Loucy (cell line): ENCODE data around the gene MRPL48.

Source experiments
- H2AFZ ChIP-seq: fragments of 200-600 bp; sonication (generic); 2 replicates; pipeline ENCODE4 v1.6.0; 2016; ENCODE audit warnings: antibody characterized with exemption, mild to moderate bottlenecking, low read length, moderate library complexity
- H3F3A ChIP-seq: fragments of 200-600 bp; 2 replicates; pipeline ENCODE4 v1.6.0; 2016; ENCODE audit warnings: antibody characterized with exemption, low read depth, mild to moderate bottlenecking
- H3K27me3 ChIP-seq: fragments of 200-600 bp; sonication (generic); 2 replicates; pipeline ENCODE4 v1.6.1; 2014; ENCODE audit warnings: low read length, mild to moderate bottlenecking; ENCODE audit not compliant: insufficient read depth, poor library complexity, severe bottlenecking
- H3K36me3 ChIP-seq: fragments of 200-600 bp; sonication (generic); 2 replicates; pipeline ENCODE4 v1.6.1; 2016; ENCODE audit warnings: low read length; ENCODE audit not compliant: insufficient read depth
- H3K4me1 ChIP-seq: fragments of 200-600 bp; sonication (generic); 2 replicates; pipeline ENCODE4 v1.5.1; 2014; ENCODE audit warnings: low read length, mild to moderate bottlenecking; ENCODE audit not compliant: insufficient read depth, poor library complexity, severe bottlenecking
- H3K4me2 ChIP-seq: fragments of 200-600 bp; sonication (generic); 2 replicates; pipeline ENCODE4 v1.6.0; 2014; ENCODE audit warnings: antibody characterized with exemption, low read length, low read depth, mild to moderate bottlenecking; ENCODE audit not compliant: poor library complexity, severe bottlenecking
- H3K4me3 ChIP-seq: fragments of 200-600 bp; sonication (generic); 2 replicates; pipeline ENCODE4 v1.5.1; 2014; ENCODE audit warnings: low read length, mild to moderate bottlenecking, mixed read lengths; ENCODE audit not compliant: poor library complexity, severe bottlenecking
- H3K79me2 ChIP-seq: fragments of 200-600 bp; sonication (generic); 2 replicates; pipeline ENCODE4 v1.6.1; 2014; ENCODE audit warnings: low read length; ENCODE audit not compliant: insufficient read depth
- H3K9ac ChIP-seq: fragments of 200-600 bp; sonication (generic); 2 replicates; pipeline ENCODE4 v1.6.0; 2014; ENCODE audit warnings: mild to moderate bottlenecking, low read depth, low read length, moderate library complexity; ENCODE audit not compliant: poor library complexity, severe bottlenecking
- H3K9me2 ChIP-seq: fragments of 200-600 bp; sonication (generic); replicated peaks from 2 replicates; pipeline ENCODE4 v1.6.1; 2016; ENCODE audit warnings: low read depth, low read length, mixed read lengths
- H3K9me3 ChIP-seq: fragments of 200-600 bp; sonication (generic); 2 replicates; pipeline ENCODE4 v1.6.1; 2014; ENCODE audit warnings: mild to moderate bottlenecking, antibody characterized with exemption, low read length, low read depth; ENCODE audit not compliant: insufficient read depth
- H4K20me1 ChIP-seq: fragments of 200-600 bp; sonication (generic); 2 replicates; pipeline ENCODE4 v1.6.0; 2014; ENCODE audit warnings: antibody characterized with exemption, low read length, mild to moderate bottlenecking; ENCODE audit not compliant: insufficient read depth, poor library complexity, severe bottlenecking
- CTCF ChIP-seq: fragments of 200-600 bp; sonication (generic); conservative IDR thresholded peaks from 2 replicates; pipeline ENCODE4 v1.5.1; 2014; ENCODE audit warnings: mild to moderate bottlenecking, antibody characterized with exemption, low read length
- EZH2phosphoT487 ChIP-seq: fragments of 200-600 bp; IDR thresholded peaks from 2 replicates; pipeline ENCODE4 v1.6.1; 2018; ENCODE audit warnings: antibody characterized with exemption, mild to moderate bottlenecking, moderate library complexity, borderline replicate concordance

MRPL48 gene

GRCh38 chr11:73753938-73754337 lies 33.7 kb upstream of the MRPL48 start:
- Histone ChIP-seq H3K9me3 (no peaks in the 10 kb centered on the region), H3K9ac (no peak overlapping the region), H2AFZ (no peak overlapping the region), H4K20me1 (peaks cover 53% of the 10 kb centered on the region), H3K79me2 (peaks cover 94% of the 10 kb centered on the region), H3F3A (no peaks in the 10 kb centered on the region; the same call in 1 of the 2 replicates), H3K4me3 (no peak overlapping the region), H3K36me3 (no peaks in the 10 kb centered on the region), H3K9me2 (no peaks in the 10 kb centered on the region), H3K27me3 (no peaks in the 10 kb centered on the region), H3K4me1 (peaks cover 29% of the 10 kb centered on the region), H3K4me2 (peak overlapping the region; percentile 3)
- TF ChIP-seq EZH2phosphoT487 (no peak), CTCF (no peak)

- H3K9me2 ChIP-seq: no peaks in the 10 kb centered on the region
- H3K27me3 ChIP-seq: no peaks in the 10 kb centered on the region
- TF ChIP-seq CTCF (no peak), EZH2phosphoT487 (no peak)
- H3K36me3 ChIP-seq: no peaks in the 10 kb centered on the region
- peak overlapping the region; percentile 41 for H3K4me2 ChIP-seq
- H3K9ac ChIP-seq: no peak overlapping the region
- H2AFZ ChIP-seq: no peak overlapping the region
- H3K79me2 ChIP-seq: peaks cover 94% of the 10 kb centered on the region
- peaks cover 36% of the 10 kb centered on the region for H3K4me1 ChIP-seq
- no peaks in the 10 kb centered on the region; the same call in 1 of the 2 replicates for H3F3A ChIP-seq
- peaks cover 58% of the 10 kb centered on the region for H4K20me1 ChIP-seq
- H3K9me3 ChIP-seq: no peaks in the 10 kb centered on the region
- H3K4me3 ChIP-seq: no peak overlapping the region
Measured at GRCh38 chr11:73755670-73756069, 32.0 kb upstream of the MRPL48 start.

- TF ChIP-seq CTCF (no peak), EZH2phosphoT487 (no peak)
- Histone ChIP-seq H3K4me2 (peak overlapping the region; percentile 96), H3K9ac (peak overlapping the region; percentile 84), H3K27me3 (no peaks in the 10 kb centered on the region), H3K9me3 (no peaks in the 10 kb centered on the region), H3K36me3 (no peaks in the 10 kb centered on the region), H4K20me1 (peaks cover 46% of the 10 kb centered on the region), H2AFZ (no peak overlapping the region), H3F3A (no peaks in the 10 kb centered on the region), H3K79me2 (peaks cover 75% of the 10 kb centered on the region), H3K4me1 (peaks cover 28% of the 10 kb centered on the region), H3K4me3 (peak overlapping the region; percentile 96), H3K9me2 (no peaks in the 10 kb centered on the region)
Measured at GRCh38 chr11:73757598-73757997, 30.1 kb upstream of the MRPL48 start.
